ENCODE results near the gene PARD3B.

Gene PARD3B

DNA sequence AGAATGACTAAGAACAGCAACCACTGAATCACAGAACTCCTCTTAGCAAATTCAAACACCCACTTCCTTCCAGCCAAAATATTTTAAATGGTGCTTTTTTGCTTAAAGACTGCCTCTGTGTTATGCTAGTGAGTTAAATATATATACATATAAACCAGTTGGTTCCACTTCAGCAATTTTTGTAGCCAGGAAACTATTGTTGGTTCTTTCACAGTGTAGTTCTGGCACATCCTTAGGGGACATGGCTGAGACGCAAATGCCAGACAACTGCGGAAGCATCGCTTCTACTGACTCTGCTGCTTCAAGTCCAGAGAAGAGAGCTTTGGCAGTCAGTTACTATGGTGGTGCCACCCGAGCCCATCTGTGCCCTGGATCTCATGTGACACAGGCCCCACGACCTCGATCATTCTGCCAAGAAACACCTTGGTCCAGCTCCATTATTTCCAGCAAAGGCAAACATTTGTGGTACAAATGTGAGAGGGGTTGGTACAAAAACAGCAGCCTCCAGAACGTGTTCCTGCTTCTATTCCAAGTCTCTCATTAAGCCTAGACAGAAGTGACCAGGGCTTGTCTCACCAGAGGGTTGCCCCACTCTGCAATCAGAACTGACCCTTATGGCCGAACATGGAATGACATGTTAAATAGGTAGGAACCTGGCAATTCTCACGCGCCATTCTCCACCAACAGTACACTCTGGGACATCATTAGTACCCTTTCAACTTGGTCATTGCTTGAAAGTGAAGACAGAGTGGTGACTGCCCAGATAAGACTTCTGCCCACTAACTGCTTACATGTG, 1019.3 kb downstream of the PARD3B start:
- DNase-seq (ENCODE audit: low read depth) = no peak

GRCh38 chr2:205565142-205565522, 1019.9 kb downstream of the PARD3B start:
- no peak for DNase-seq (ENCODE audit: low read depth)

DNA sequence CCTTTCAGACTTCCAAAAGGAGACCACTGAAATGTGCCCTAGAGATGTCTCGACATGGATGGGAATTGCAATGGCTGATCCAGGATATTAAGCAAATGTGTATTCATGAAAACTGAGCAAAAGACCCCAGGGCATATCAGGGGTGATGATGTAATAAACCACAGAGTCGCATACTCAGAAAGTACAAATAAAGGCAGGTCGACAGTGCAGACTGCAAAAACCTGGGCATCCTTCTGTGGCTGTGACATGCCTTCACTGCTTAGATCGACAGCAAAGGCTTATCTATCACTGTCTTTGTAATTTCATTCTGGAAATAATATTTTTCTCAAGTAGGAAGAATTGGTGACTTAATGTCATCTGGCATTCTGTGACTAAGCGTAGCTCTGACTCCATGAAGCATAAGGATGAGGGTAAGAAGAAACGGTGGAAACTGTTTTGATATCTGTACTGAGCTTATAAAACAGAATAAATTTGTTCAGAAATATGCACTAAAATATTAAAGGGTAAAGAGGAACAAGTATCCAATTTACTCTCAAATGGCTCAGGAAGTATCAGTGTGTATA, 1021.4 kb downstream of the PARD3B start:
- no peak for DNase-seq (ENCODE audit: low read depth)

DNA sequence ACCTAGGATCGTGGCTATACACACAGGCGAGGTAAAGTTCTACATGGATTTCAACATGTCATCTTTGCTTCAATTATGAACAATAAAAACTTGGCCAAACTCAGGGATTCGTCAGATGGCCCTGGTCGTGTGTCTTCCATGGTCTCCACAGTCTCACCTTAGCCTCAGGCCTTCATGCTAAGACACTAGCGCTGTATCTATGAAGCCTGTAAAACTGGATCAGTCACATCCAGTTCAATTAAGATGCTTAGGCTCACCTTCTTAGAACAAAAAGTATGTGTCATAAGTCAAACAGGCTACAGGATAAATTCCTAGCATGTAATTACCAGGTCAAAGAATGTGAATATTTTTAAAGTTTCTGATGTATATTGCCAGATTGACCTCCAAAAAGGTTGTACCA, 1023.3 kb downstream of the PARD3B start:
- no peak for DNase-seq (ENCODE audit: low read depth)

- no peak for DNase-seq (ENCODE audit: low read depth)
Observed at GRCh38 chr2:205570648-205571047, 1025.4 kb downstream of the PARD3B start.

- DNase-seq (ENCODE audit: low read depth) = no peak
Observed at GRCh38 chr2:205571360-205571959, 1026.2 kb downstream of the PARD3B start.

GRCh38 chr2:205574001-205574400, 1028.7 kb downstream of the PARD3B start:
- no peak for DNase-seq (ENCODE audit: low read depth)

GRCh38 chr2:205579335-205579734, 1034.1 kb downstream of the PARD3B start:
- DNase-seq (ENCODE audit: low read depth) = no peak

GRCh38 chr2:205580212-205580987, 1035.1 kb downstream of the PARD3B start:
- no peak for DNase-seq (ENCODE audit: low read depth)

DNA sequence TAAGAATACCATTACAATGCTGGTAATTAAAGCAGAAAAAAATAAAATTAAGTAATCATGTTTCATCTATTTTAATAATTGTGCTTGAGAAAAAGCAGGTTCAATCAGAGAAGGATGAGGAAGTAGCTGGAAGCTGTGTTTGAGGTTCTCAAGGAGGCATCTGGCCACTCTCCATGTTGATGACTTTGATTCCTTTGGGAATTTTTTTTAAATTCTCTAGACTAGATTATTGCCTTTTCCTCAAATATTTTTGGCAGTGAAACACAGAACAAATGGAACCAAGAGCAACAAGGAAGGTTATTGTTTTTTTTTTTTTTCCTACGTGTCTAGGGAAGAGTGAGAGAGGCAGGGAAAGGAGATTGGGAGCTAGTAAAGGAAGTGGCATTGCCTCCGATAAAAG, 1037.1 kb downstream of the PARD3B start:
- DNase-seq (ENCODE audit: low read depth) = no peak

- DNase-seq (ENCODE audit: low read depth) = no peak
Observed at GRCh38 chr2:205585449-205586383, 1040.4 kb downstream of the PARD3B start.

DNA sequence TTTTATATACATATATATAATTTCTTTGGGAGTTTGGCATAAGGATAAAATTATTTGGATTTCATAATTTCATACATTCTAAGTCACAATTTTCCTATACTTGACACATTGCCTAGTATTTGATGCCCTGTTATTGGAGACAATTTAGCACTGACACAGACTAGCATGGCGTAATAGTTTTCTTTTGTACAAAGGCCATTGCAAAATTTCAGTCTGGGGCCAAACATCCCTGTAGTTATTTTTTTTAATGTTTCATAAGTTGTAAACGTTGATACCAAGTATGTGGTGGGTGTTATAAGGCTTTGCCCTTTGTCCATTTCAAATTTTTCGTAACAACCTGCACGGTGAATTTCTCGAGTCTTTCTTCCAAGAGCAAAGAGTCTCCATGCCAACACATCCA, 1041.4 kb downstream of the PARD3B start:
- no peak for DNase-seq (ENCODE audit: low read depth)

DNA sequence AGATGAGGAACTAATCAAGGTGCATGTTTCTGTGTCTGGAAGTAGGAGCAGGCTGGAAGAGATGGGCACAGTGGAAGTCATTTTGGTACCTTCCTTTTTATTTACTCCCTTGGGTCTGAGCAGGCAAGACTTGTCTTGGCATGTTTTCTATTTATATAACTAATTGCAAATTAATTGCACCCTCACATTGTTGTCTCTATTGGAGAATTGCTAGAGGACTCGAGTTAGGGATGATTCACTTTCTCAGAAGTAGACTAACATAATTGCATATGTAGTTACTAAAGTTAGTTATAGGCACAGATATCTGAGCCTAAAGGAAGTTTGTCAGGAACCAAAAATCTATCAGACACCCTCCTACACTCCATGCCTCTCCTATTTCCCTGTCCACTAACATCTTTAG, 1044.2 kb downstream of the PARD3B start:
- no peak for DNase-seq (ENCODE audit: low read depth)

GRCh38 chr2:205590759-205591158, 1045.5 kb downstream of the PARD3B start:
- no peak for DNase-seq (ENCODE audit: low read depth)

- no peak for DNase-seq (ENCODE audit: low read depth)
Observed at GRCh38 chr2:205593891-205594290, 1048.6 kb downstream of the PARD3B start.

GRCh38 chr2:205596581-205596980, 1051.3 kb downstream of the PARD3B start:
- no peak for DNase-seq (ENCODE audit: low read depth)

DNA sequence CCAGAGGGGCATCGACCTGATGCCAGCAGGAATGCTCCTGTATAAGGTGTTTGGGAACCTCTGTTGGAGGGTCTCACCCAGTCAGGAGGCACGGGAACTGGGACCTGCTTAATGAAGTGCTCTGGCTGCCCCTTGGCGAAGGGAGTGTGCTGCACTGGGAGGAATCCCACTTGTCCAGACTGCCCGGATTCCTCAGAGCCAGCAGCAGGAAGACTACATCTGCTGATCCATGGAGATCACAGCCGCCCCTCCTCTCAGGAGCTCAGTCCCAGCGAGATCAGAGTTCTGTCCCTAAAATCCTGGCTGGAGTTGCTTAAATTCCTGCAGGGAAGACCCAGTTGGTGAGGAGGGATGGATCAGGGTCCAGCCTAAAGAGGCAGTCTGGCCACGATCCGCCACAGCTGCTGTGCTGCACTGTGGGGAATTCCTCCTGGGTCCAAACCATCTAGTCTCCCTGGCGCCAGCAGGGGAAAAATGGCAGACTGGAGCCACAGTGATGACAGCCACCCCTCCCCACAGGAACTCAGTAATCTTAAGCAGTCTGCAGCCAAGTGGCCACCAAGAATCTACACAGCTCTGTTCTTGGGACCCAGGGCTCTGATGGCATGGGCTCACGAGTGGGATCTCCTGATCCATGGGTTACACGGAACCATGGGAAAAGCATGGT, 1060.5 kb downstream of the PARD3B start:
- no peak for DNase-seq (ENCODE audit: low read depth)

- no peak for DNase-seq (ENCODE audit: low read depth)
Observed at GRCh38 chr2:205607146-205607545, 1061.9 kb downstream of the PARD3B start.

DNA sequence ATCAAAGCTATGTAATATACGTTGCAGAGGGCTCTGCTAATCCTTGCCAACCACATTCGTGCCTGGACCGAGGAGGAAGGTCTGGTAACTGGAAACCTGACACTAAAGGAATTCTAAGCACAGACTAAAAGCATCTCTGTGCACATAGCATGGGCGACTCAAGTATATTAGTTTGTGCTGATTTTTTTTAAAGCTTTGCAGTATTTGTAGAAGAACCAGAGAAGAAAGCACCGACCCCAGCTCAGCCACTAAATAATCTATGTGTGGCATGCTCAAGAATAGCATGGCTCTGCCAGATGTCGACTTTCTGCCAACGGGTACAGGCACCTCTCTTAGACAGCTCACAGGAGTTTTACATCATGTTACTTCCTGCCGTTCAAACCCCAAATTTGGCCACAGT, 1063.8 kb downstream of the PARD3B start:
- DNase-seq (ENCODE audit: low read depth) = no peak

DNA sequence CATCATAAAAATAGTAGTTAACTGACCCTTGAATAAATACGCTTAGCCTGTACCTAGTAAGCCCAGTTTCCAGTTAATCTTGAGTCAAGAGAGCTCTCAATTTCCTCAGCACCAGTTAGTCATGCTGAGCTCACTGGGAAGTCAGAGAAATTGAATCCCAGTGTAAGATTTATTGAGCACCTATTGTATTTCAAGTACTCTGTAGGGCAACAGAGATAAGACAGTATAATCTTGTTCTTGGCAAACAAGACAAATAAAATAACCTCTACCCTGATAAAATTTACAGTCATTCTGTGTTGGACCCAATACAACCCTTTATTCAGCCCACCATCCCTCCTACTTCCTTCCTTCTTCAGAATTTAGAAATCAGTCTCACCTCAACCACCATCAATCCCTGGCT, 1065.2 kb downstream of the PARD3B start:
- DNase-seq (ENCODE audit: low read depth) = no peak

DNA sequence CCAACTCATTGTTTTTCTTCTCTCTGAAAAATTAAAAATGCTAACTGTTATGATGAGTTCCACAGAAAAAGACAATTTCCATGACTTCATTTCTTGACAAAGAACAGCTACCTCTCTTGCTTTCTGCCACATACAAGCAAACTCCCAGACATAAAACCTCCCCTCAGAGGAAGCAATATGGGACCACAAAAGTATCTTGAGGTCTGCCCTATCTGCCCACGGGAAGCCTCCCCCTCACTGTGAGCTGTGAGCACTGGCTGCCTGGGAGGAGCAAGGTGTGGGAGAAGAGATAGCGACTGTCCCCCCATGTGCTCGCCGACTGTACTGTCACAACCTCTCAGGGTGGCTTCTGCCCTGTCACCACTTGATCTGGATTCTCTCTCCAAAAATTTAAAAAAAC, 1067.4 kb downstream of the PARD3B start:
- DNase-seq (ENCODE audit: low read depth) = no peak
